Neural progenitor cell (in vitro differentiated cells): Measurements from ENCODE around the gene HTR1D. TPM values are rescaled to one million over a fixed set of nuclear protein-coding genes. Genes with fewer than 3 reads are reported as not detected.
"Not testable (repeated sequence)": the region's sequence is repeated elsewhere in the genome, so short reads cannot be mapped to it uniquely, and the experiment has no call there.

Experiments
- DNase-seq: peaks from one replicate; pipeline ENCODE4 v3.0.0-alpha.2; 2016; ENCODE audit warnings: low spot score
- H2AFZ ChIP-seq: fragments of 200-600 bp; sonication (generic); replicated peaks from 2 replicates; pipeline ENCODE4 v1.6.1; 2016; ENCODE audit warnings: antibody characterized with exemption
- H3F3A ChIP-seq: fragments of 200-600 bp; sonication (generic); 2 replicates; pipeline ENCODE4 v1.6.1; 2016; ENCODE audit warnings: antibody characterized with exemption, low read depth
- H3K27ac ChIP-seq: fragments of 200-600 bp; sonication (generic); 2 replicates; pipeline ENCODE4 v1.5.1; 2016; ENCODE audit warnings: mild to moderate bottlenecking
- H3K27me3 ChIP-seq: fragments of 200-600 bp; sonication (generic); 2 replicates; pipeline ENCODE4 v1.6.1; 2016; ENCODE audit warnings: mild to moderate bottlenecking, moderate library complexity
- H3K36me3 ChIP-seq: fragments of 200-600 bp; sonication (generic); 2 replicates; pipeline ENCODE4 v1.5.1; 2016
- H3K4me1 ChIP-seq: fragments of 200-600 bp; sonication (generic); 2 replicates; pipeline ENCODE4 v1.6.1; 2016; ENCODE audit warnings: mixed run types
- H3K4me2 ChIP-seq: fragments of 200-600 bp; sonication (generic); 2 replicates; pipeline ENCODE4 v1.6.1; 2016
- H3K4me3 ChIP-seq: fragments of 200-600 bp; sonication (generic); 2 replicates; pipeline ENCODE4 v1.5.1; 2016
- H3K79me2 ChIP-seq: fragments of 200-600 bp; sonication (generic); 2 replicates; pipeline ENCODE4 v1.6.1; 2016; ENCODE audit warnings: low read depth
- H3K9ac ChIP-seq: fragments of 200-600 bp; sonication (generic); 2 replicates; pipeline ENCODE4 v1.6.1; 2016
- H3K9me3 ChIP-seq: fragments of 200-600 bp; sonication (generic); 2 replicates; pipeline ENCODE4 v1.5.1; 2016; ENCODE audit warnings: low read depth
- H4K20me1 ChIP-seq: fragments of 200-600 bp; sonication (generic); 2 replicates; pipeline ENCODE4 v1.6.1; 2016; ENCODE audit warnings: low read depth
- H3K27ac Mint-ChIP-seq: 3 replicates; pipeline ENCODE4 v1.8.0; 2021; ENCODE audit warnings: mixed read lengths
- H3K27me3 Mint-ChIP-seq: 2 replicates; pipeline ENCODE4 v1.8.0; 2022; ENCODE audit warnings: low read depth, mild to moderate bottlenecking, inconsistent platforms, moderate library complexity, mixed read lengths; ENCODE audit not compliant: insufficient read depth
- H3K36me3 Mint-ChIP-seq: 3 replicates; pipeline ENCODE4 v1.8.0; 2021; ENCODE audit warnings: mixed read lengths
- H3K4me1 Mint-ChIP-seq: 3 replicates; pipeline ENCODE4 v1.8.0; 2021; ENCODE audit warnings: mixed read lengths
- H3K4me3 Mint-ChIP-seq: 3 replicates; pipeline ENCODE4 v1.8.0; 2021; ENCODE audit warnings: mild to moderate bottlenecking, moderate library complexity, mixed read lengths
- H3K9me3 Mint-ChIP-seq: 3 replicates; pipeline ENCODE4 v1.8.0; 2020; ENCODE audit warnings: mixed read lengths
- CTCF ChIP-seq: fragments of 200-600 bp; sonication (generic); IDR thresholded peaks from 2 replicates; pipeline ENCODE4 v1.5.1; 2017; ENCODE audit warnings: antibody characterized with exemption, mild to moderate bottlenecking
- EZH2 ChIP-seq: fragments of 200-600 bp; sonication (generic); IDR thresholded peaks from 2 replicates; pipeline ENCODE4 v1.6.1; 2017; ENCODE audit warnings: antibody characterized with exemption, mild to moderate bottlenecking, moderate library complexity
- EZH2phosphoT487 ChIP-seq: fragments of 200-600 bp; sonication (generic); IDR thresholded peaks from 2 replicates; pipeline ENCODE4 v1.6.1; 2017; ENCODE audit warnings: antibody characterized with exemption
- total RNA-seq: library from RNA; depleted of rRNA; stranded (reverse); fragments of >200 nt; gene quantifications from 2 replicates; pipeline ENCODE4 v1.2.3, GENCODE V29; 2015; ENCODE audit warnings: low replicate concordance

HTR1D gene
- total RNA-seq, 1 donor from 2014 or later: 1.1 TPM

GRCh38 chr1:23227806-23228205 lies 10.5 kb upstream of the HTR1D start:
- Histone ChIP-seq H3K79me2 (no peaks in the 10 kb centered on the region), H3F3A (peaks cover 11% of the 10 kb centered on the region), H3K4me1 (peaks cover 6% of the 10 kb centered on the region), H4K20me1 (no peaks in the 10 kb centered on the region), H3K36me3 (no peaks in the 10 kb centered on the region), H3K27ac (no peak overlapping the region), H2AFZ (no peak overlapping the region), H3K27me3 (no peaks in the 10 kb centered on the region), H3K4me2 (no peak overlapping the region), H3K9me3 (no peaks in the 10 kb centered on the region), H3K4me3 (no peak overlapping the region), H3K9ac (no peak overlapping the region)
- DNase-seq: no peak
- H3K27me3 Mint-ChIP-seq: peaks cover 12% of the 10 kb centered on the region
- H3K36me3 Mint-ChIP-seq: no peaks in the 10 kb centered on the region
- TF ChIP-seq EZH2 (no peak), EZH2phosphoT487 (no peak), CTCF (no peak)
- H3K9me3 Mint-ChIP-seq: peaks cover 10% of the 10 kb centered on the region
- no peak overlapping the region for H3K27ac Mint-ChIP-seq
- no peak overlapping the region for H3K4me3 Mint-ChIP-seq
- H3K4me1 Mint-ChIP-seq: peaks cover 7% of the 10 kb centered on the region

DNA sequence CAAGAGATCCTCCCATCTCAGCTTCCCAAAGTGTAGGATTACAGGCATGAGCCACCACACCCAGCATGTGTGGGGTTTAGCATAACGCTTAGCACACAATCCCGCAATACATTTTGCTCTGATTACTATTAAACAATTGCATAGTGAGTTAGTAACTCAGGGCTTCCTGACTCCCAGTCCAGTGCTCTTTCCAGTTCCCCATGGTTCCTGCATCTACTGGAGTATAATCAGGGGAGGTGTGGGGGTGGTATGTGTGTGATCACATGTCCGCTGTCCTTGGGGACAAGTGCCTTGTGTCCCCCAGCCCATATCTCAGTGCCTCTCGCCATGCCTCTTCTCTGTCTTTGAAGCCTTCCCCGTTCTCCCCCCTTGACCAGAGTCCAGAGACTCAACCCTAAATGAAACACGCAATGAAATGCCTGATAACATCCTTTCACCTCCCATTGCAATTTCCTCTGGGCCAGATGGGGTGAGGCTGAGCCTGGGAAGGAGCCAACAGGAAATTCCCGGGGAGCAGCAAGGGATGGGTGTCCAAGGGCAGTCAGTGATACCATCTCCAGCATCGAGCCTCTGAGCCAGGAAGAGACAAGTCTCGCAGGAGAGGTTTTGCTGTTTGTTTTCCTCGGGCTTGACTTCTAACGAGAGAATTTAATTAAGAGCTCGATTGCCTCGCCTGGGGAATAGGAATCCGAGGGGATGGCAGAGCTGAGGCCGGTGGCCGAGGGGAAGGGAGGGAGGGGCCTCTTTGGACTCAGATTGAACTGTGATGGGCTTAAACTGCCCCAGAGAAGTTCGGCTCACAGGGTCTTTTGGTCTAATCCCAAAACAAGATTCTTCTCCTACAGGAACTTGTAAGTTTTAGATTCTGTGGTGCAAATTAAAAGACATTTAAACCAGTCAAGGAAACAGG lies 7.7 kb upstream of the HTR1D start:
- DNase-seq: no peak
- no peak overlapping the region for H3K9ac ChIP-seq
- Mint-ChIP-seq H3K4me3 (peak overlapping the region; percentile 19), H3K4me1 (peaks cover 4% of the 10 kb centered on the region), H3K36me3 (no peaks in the 10 kb centered on the region), H3K9me3 (peaks cover 10% of the 10 kb centered on the region), H3K27ac (peak overlapping the region; percentile 18), H3K27me3 (peaks cover 16% of the 10 kb centered on the region)
- peaks cover 11% of the 10 kb centered on the region for H3F3A ChIP-seq
- H3K27me3 ChIP-seq: no peaks in the 10 kb centered on the region
- H3K4me3 ChIP-seq: no peak overlapping the region
- no peaks in the 10 kb centered on the region for H3K79me2 ChIP-seq
- no peaks in the 10 kb centered on the region for H3K36me3 ChIP-seq
- H4K20me1 ChIP-seq: no peaks in the 10 kb centered on the region
- H3K27ac ChIP-seq: no peak overlapping the region
- H3K4me1 ChIP-seq: peaks cover 6% of the 10 kb centered on the region
- no peaks in the 10 kb centered on the region for H3K9me3 ChIP-seq
- no peak overlapping the region for H3K4me2 ChIP-seq
- TF ChIP-seq EZH2phosphoT487 (no peak), CTCF (no peak), EZH2 (no peak)
- peak overlapping the region; percentile 50 for H2AFZ ChIP-seq

- H3K4me3 ChIP-seq, H3K9me3 ChIP-seq, H2AFZ ChIP-seq, H3K27me3 ChIP-seq, H3K27ac ChIP-seq, H3K36me3 ChIP-seq, H3K27ac Mint-ChIP-seq, DNase-seq, H4K20me1 ChIP-seq, H3K9me3 Mint-ChIP-seq, H3K4me2 ChIP-seq, H3K36me3 Mint-ChIP-seq, H3K4me1 Mint-ChIP-seq, H3K4me3 Mint-ChIP-seq, H3K9ac ChIP-seq, H3K4me1 ChIP-seq, H3K79me2 ChIP-seq: not testable (repeated sequence)
- H3K27me3 Mint-ChIP-seq: peaks cover 16% of the 10 kb centered on the region
- H3F3A ChIP-seq: peaks cover 16% of the 10 kb centered on the region
Measured at GRCh38 chr1:23223963-23224362, 6.7 kb upstream of the HTR1D start.

DNA sequence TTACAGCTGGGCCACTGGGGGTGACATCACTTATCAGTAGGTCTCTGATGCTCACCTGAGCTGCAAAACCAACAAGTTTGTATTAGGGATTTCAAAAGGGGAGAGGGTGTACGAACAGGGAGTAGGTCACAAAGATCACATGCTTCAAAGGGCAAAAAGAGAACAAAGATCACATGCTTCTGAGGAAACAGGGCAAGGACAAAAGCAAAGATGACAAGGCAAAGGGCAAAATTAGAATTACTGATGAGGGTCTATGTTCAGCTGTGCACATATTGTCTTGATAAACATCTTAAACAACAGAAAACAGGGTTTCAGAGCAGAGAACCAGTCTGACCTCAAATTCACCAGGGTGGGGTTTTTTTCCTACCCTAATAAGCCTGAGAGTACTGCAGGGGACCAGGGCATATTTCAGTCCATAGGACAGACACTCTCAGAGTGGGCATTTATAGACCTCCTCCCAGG lies 6.2 kb upstream of the HTR1D start:
- H3K4me3 Mint-ChIP-seq, H3K27ac ChIP-seq, H3K36me3 Mint-ChIP-seq, H2AFZ ChIP-seq, H3K4me3 ChIP-seq, H3K4me1 ChIP-seq, H3K9ac ChIP-seq, H4K20me1 ChIP-seq, H3K9me3 Mint-ChIP-seq, H3K4me2 ChIP-seq, H3K79me2 ChIP-seq, H3K9me3 ChIP-seq, DNase-seq, H3K36me3 ChIP-seq, H3K27ac Mint-ChIP-seq, H3K27me3 ChIP-seq, H3K4me1 Mint-ChIP-seq: not testable (repeated sequence)
- peaks cover 19% of the 10 kb centered on the region for H3F3A ChIP-seq
- H3K27me3 Mint-ChIP-seq: peaks cover 20% of the 10 kb centered on the region
